Adrenal gland (tissue), 12 donors: ENCODE results near the gene ABHD6. TPM values are rescaled to one million over a fixed set of nuclear protein-coding genes. Genes with fewer than 3 reads are reported as not detected.

Source experiments
- DNase-seq, 7 donors: peaks; one replicate each; pipeline ENCODE4 v3.0.0-alpha.2; 2019 to 2020
- H3K27ac ChIP-seq, 5 donors: fragments of 200-600 bp; sonication (generic) in 4 of 5; 1 replicate in 3 of 5; 2 replicates in 2 of 5; pipeline versions ENCODE4 v1.5.1 to v1.8.0; 2016 to 2020; ENCODE audit warnings: mild to moderate bottlenecking in 1 of 5
- H3K27me3 ChIP-seq: fragments of 200-600 bp; 2 replicates; pipeline ENCODE4 v1.8.0; 2021
- H3K36me3 ChIP-seq, 2 donors: fragments of 200-600 bp; replicated peaks in 1 of 2; 1 replicate in 1 of 2; 2 replicates in 1 of 2; pipeline versions ENCODE4 v1.5.1 to v1.8.0; 2018 to 2022
- H3K4me1 ChIP-seq, 2 donors: fragments of 200-600 bp; replicated peaks in 1 of 2; 1 replicate in 1 of 2; 2 replicates in 1 of 2; pipeline versions ENCODE4 v1.5.1 to v1.8.0; 2018 to 2021
- H3K4me3 ChIP-seq, 4 donors: fragments of 200-600 bp; sonication (generic) in 3 of 4; one replicate each; pipeline ENCODE4 v1.5.1; 2016 to 2018
- H3K9me3 ChIP-seq, 3 donors: fragments of 200-600 bp; sonication (generic) in 1 of 3; replicated peaks in 1 of 3; 1 replicate in 2 of 3; 2 replicates in 1 of 3; pipeline versions ENCODE4 v1.5.1 to v1.8.0; 2016 to 2021
- CTCF ChIP-seq, 6 experiments: fragments of 450-650 bp in 4 of 6; fragments of 200-600 bp in 2 of 6; sonication (generic) in 1 of 6; IDR thresholded peaks; 1 replicate in 5 of 6; 2 replicates in 1 of 6; pipeline versions ENCODE4 v1.5.1 to v1.8.0; 2016 to 2021; ENCODE audit warnings: antibody characterized with exemption in 6 of 6, mild to moderate bottlenecking in 2 of 6, moderate library complexity in 1 of 6
- POLR2A ChIP-seq, 2 donors: fragments of 450-650 bp; IDR thresholded peaks; one replicate each; pipeline ENCODE4 v1.6.1; 2017; ENCODE audit warnings: antibody characterized with exemption in 2 of 2, mild to moderate bottlenecking in 2 of 2, moderate library complexity in 1 of 2
- WGBS, 4 donors: extraction: QIAGEN DNeasy Blood & Tissue Kit in 2 of 4; methylation state at CpG; one replicate each; pipeline versions ENCODE4 v1.1.5 to v1.1.7; 2013 to 2017; 5-methylcytosine and 5-hydroxymethylcytosine counted together
- intact Hi-C, 2 donors: fragments of 100-400 bp; cut with DNase I; formaldehyde crosslinking; loops; one replicate each; pipeline versions ENCODE4 v1.14.1 to v1.15.0; 2022 to 2023
- polyA plus RNA-seq, 3 donors: library from polyadenylated mRNA; stranded (reverse); fragments of 200-250 nt in 2 of 3; fragments of 350-450 nt in 1 of 3; fragmentation: Illumina TruSeq in 1 of 3; extraction: RNeasy Lipid Tissue Mini Kit (QIAGEN cat#74804) in 1 of 3; gene quantifications; one replicate each; pipeline ENCODE4 v1.2.3, GENCODE V29; 2013 to 2014
- total RNA-seq, 9 donors: library from RNA; depleted of rRNA in 4 of 9; stranded (reverse); fragments of >200 nt in 4 of 9; fragments of 120-200 nt in 1 of 9; fragmentation: NEBNext Ultra II Directional in 1 of 9; extraction: Animal tissue kit (Norgen Biotek cat#: 25700) in 1 of 9; gene quantifications; one replicate each; pipeline versions ENCODE4 v1.1.0 to v1.2.4, GENCODE V29; 2013 to 2023
- donor health status: healthy with polysubstance abuse.
- donor health status: Bipolar disorder and iron deficiency.
- donor health status: DM: yes; HTN: yes; CAD: no.
- donor health status: DM: no; HTN: no; CAD: no.
- donor health status: DM: no; HTN: no; CAD: no.
- donor health status: DM: yes; HTN: yes; CAD: no.

ABHD6 gene
- total and polyA plus RNA-seq, 12 donors = 10.2 to 57.3 (median 27.7) TPM

- TF ChIP-seq POLR2A (IDR thresholded peaks at IDR 0.05) (no peak), CTCF (IDR thresholded peaks at IDR 0.05) (no peak)
- Histone ChIP-seq H3K27me3 (no peaks in the 10 kb centered on the region), H3K4me3 (no peak overlapping the region), H3K27ac (no peak overlapping the region), H3K9me3 (no peaks in the 10 kb centered on the region), H3K4me1 (no peaks in the 10 kb centered on the region), H3K36me3 (no peaks in the 10 kb centered on the region)
- DNase-seq = no peak
- intact Hi-C loops = loop anchor here (5.0 to 10.0 kb wide), 2 partner anchors 52 to 60 kb away; partner anchors contain the start of gene ABHD6 (in 1 of the 2)
- WGBS, 4 donors = 43 to 70% (median 57%) methylated on average over 3 to 6 of the region's 6 CpGs
These were observed 59.3 kb downstream of the ABHD6 start for GRCh38 chr3:58296843-58297242.

- Histone ChIP-seq H3K27me3 (no peaks in the 10 kb centered on the region), H3K4me1 (no peaks in the 10 kb centered on the region), H3K4me3 (no peak overlapping the region), H3K9me3 (no peaks in the 10 kb centered on the region), H3K36me3 (no peaks in the 10 kb centered on the region), H3K27ac (no peak overlapping the region)
- 48 to 77% (median 64%) methylated on average over 3 of the region's 3 CpGs for WGBS, 4 donors
- TF ChIP-seq POLR2A (IDR thresholded peaks at IDR 0.05) (no peak), CTCF (IDR thresholded peaks at IDR 0.05) (no peak)
- no peak for DNase-seq
- intact Hi-C loops = loop anchor here (2.0 to 10.0 kb wide), 4 partner anchors 53 to 111 kb away; partner anchors contain the start of gene ABHD6 (in 1 of the 2)
These were observed 60.6 kb downstream of the ABHD6 start for GRCh38 chr3:58298190-58298589.

GRCh38 chr3:58299075-58299474, 61.5 kb downstream of the ABHD6 start:
- TF ChIP-seq POLR2A (IDR thresholded peaks at IDR 0.05) (no peak), CTCF (IDR thresholded peaks at IDR 0.05) (no peak)
- no peak overlapping the region for H3K4me3 ChIP-seq
- intact Hi-C loops = loop anchor here (2.0 to 10.0 kb wide), 4 partner anchors 54 to 112 kb away; partner anchors contain the start of gene ABHD6 (in 1 of the 2)
- 59 to 75% (median 66%) methylated on average over 2 of the region's 2 CpGs for WGBS, 4 donors
- H3K4me1 ChIP-seq = no peaks in the 10 kb centered on the region
- H3K27ac ChIP-seq = no peak overlapping the region
- no peak for DNase-seq
- H3K9me3 ChIP-seq = no peaks in the 10 kb centered on the region
- no peaks in the 10 kb centered on the region for H3K27me3 ChIP-seq
- no peaks in the 10 kb centered on the region for H3K36me3 ChIP-seq

- peak; percentile 48 to 80 (median 72) for TF ChIP-seq CTCF (IDR thresholded peaks at IDR 0.05)
- no peak for TF ChIP-seq POLR2A (IDR thresholded peaks at IDR 0.05)
- 12 to 15% (median 14%) methylated on average over 8 of the region's 8 CpGs for WGBS, 4 donors
- H3K27me3 ChIP-seq = no peaks in the 10 kb centered on the region
- no peaks in the 10 kb centered on the region for H3K36me3 ChIP-seq
- H3K4me1 ChIP-seq = no peaks in the 10 kb centered on the region
- intact Hi-C loops = loop anchor here (2.0 to 10.0 kb wide), 5 partner anchors 55 to 295 kb away; partner anchors contain the start of genes ABHD6 (in 1 of the 2) and FLNB (in 1 of the 2)
- peak in 1 of 7 donors; percentile 28 for DNase-seq
- H3K9me3 ChIP-seq = no peaks in the 10 kb centered on the region
- no peak overlapping the region for H3K27ac ChIP-seq
- no peak overlapping the region for H3K4me3 ChIP-seq
These were observed 62.4 kb downstream of the ABHD6 start for GRCh38 chr3:58299839-58300516.
